Epidermal melanocyte (primary cell): ENCODE data around the gene NFS1.
"Not testable (repeated sequence)": the region's sequence is repeated elsewhere in the genome, so short reads cannot be mapped to it uniquely, and the experiment has no call there.

Experiments
- DNase-seq: peaks from one replicate; pipeline ENCODE4 v3.0.0; 2011; ENCODE audit warnings: low spot score; ENCODE audit not compliant: insufficient read length

Gene NFS1

DNA sequence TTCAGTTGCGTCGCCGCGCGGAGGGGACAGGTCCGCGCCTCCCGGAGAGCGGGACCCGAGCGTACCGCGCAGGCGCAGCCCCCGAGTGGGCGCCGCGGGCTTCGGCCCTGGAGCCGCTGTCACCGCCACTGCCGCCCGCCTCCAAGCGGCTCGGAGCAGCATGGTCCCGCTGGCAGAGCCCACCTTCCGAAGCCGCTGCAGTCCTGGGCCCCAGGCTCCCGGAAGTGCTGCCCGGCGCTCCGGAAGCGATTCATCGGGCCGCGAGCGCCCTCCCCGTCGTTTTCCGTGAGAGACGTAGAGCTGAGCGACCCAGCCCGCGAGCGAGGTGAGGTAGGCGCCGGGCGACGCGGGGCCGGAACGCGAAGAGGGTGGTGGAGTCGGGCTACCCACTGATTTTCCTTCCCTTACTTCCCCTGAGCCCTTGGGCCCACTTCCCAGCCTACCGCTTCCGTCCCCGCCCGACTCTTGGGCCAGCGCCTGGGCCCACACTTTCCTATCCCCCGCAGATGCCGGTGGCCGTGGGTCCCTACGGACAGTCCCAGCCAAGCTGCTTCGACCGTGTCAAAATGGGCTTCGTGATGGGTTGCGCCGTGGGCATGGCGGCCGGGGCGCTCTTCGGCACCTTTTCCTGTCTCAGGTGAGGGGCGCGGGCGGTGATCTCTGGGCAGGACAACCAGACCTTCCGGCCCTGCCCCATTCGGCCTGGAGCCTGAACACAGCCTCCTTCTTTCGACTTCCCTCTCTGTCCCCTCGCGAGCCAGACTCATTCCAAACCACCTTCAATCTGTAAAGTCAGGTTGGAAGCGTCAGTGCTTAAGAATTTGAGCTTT lies at the start of gene NFS1, which contains the start of gene ROMO1:
NFS1 (minus strand) TSS at position 226 of the 830 bp plus-strand sequence; CDS start at position 162, 64 bp downstream.
ROMO1 (plus strand) TSS at position 279 of the 830 bp plus-strand sequence; CDS start at position 507, 228 bp downstream.
- DNase-seq, result peak; percentile 92

DNA sequence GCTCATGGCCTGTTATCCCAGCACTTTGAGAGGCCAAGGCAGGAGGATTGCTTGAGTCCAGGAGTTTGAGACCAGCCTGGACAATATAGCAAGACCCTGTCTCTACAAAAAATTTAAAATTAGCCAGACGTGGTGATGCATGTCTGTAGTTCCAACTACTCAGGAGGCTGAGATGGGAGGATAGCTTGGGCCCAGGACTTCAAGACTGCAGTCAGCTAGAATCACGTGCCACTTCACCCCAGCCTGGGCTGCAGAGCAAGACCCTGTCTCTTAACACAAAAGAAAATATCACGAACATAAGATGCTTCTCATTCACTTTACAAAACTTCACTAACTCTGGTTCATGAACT lies 45.3 kb upstream of the NFS1 start:
- DNase-seq, result not testable (repeated sequence)

DNA sequence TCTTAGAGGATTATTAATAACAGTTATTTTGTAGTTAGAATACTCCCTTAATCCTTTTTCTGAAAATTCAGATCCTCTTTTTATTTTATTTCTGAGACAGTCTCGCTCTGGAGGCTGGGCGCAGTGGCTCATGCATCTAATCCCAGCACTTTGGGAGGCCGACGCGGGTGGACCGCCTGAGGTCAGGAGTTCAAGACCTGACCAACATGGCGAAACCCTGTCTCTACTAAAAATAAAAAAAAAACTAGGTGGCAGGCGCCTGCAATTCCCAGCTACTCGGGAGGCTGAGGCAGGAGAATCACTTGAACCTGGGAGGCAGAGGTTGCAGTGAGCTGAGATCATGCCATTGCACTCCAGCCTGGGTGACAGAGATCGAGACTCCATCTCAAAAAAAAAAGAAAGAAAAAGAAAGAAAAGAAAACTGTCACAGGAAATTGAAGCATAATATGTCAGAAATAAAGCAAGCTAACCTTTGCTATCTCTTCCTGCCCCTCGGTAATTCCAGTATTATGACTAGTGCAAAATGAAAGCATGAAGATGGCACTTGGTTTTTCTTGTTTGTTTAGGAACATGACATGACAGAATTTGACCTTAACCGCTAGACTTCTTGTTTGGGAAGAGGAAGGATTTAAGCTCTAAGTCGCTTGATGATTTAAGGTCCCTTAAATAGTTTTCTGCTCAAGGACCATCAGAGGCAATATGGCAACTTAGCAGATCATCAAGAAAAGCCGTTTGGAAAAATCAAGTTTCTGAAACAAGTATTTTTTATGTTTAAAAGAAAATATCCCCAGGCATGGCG lies 44.7 kb upstream of the NFS1 start:
- no peak for DNase-seq

DNA sequence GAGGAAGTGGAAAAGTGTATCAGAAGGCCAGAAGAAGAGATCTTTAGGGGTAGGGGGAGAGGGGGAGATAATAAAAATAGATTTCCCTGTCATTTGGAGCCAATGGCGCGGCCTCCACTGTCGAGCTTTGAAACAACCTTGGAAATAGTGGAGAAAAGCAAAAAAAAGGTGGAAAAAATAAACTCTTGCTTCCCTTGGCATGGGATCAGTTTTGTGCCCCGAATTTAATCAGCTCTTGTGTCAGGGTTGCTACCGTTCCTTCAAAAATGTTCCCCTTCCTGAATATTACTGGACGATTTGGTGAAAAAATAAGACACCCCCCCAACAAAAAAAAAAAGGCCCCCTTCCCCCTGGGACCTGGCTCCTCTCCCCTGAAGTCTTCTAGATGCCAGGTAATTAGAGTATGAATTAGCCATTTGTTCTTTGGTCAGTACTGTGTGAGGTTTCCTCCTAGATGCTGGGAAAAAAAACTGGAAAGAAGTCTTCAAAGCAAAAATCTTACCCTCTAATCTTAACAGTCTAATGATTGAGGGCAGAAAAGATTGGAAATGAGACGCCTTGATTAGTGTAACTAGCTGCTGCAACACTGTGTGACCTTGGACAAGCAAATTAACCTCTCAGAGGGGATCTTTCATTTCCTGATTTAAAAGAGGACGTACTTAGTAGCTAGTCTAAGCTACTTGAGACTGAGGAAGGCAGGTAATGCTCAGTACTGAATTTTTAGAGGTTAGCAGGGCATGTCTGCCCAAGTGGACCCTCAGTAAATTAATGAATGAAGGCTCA lies 43.8 kb upstream of the NFS1 start:
- DNase-seq, result no peak

GRCh38 chr20:35741892-35742740 lies 43.0 kb upstream of the NFS1 start, which contains the start of gene RBM39:
TSS of gene RBM39 (minus strand) at chr20:35742260. CDS start at chr20:35740874, 1,386 bp downstream.
- DNase-seq, result peak; percentile 90

GRCh38 chr20:35739294-35740163 lies 40.4 kb upstream of the NFS1 start:
- DNase-seq, result no peak

- no peak for DNase-seq
These were observed 39.4 kb upstream of the NFS1 start for GRCh38 chr20:35738410-35739179.

GRCh38 chr20:35737865-35738333 lies 38.7 kb upstream of the NFS1 start:
- DNase-seq, result no peak

DNA sequence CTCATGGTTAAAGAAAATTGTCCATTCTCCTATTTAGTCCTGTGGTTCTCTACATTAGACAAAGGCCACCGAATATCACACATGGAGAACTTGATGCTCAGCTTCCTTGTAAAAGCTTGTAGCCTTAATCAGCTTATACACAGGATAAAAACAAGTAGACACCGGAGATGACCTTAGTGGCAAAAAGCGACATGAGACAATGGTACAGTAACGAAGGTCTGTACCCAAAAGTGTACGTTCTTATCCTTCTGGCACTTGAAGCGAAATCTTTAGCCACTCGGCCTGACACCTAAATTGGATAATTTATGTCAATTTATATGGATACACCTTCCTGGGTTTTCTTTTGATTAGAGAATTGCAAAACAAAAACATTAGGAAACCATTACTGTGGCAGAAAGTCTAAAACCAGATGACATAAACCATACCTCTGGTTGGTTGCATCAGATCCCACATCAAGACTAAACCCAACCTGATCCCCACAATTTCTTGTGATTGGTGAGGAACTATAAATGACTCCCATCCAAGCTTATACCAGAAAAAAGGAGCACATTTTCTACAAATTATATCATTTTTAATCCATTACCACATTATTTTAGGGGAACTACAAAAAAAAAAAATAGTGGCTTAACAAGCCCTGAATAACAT lies 36.8 kb upstream of the NFS1 start:
- no peak for DNase-seq

DNA sequence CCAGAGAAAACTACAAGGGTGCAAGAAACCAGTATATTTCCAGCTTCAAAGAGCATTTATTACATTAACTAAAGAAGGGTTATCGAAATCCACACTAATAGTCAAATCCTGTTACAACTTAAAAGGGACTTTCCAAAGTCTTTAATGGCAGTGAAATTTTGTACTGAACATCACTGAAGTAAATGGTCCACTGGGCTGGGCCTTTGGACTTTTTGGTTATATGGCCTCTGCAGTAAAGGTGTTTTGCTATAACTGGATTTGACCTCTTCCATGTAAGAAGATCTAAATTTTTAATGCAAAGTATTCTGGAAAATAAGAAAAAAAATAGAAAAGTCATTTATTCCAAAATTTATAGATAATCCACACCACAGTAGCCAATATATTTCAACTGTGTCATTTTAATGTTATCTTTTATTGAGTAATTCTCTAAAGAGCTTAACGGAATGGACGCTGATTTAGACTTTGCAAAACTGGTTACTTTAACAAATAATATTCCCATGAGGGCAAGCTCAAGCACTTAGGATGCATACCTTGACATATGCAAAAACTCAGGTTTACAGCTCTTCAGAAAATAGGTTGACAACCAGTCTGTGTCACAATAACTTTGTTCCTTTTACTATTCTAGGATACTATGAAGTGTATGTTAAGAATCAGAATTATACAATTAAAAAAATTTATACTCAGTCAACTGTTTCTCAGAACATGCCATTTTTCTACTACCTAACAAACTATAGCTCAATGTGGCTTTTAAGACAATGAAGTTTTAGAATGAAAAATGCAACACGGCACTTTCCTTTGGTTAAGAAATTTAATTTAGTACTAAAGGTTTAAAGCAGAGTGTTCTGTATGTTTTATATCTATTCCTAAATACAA lies 35.9 kb upstream of the NFS1 start:
- no peak for DNase-seq

- no peak for DNase-seq
These were observed 35.2 kb upstream of the NFS1 start for GRCh38 chr20:35734374-35734773.

- no peak for DNase-seq
These were observed 33.5 kb upstream of the NFS1 start for GRCh38 chr20:35732644-35732982.

GRCh38 chr20:35731862-35732643 lies 32.9 kb upstream of the NFS1 start:
- no peak for DNase-seq

- DNase-seq, result no peak
These were observed 32.3 kb upstream of the NFS1 start for GRCh38 chr20:35731469-35731788.

- DNase-seq, result no peak
These were observed 31.7 kb upstream of the NFS1 start for GRCh38 chr20:35730583-35731468.
